ENCODE measurements around the gene IGSF9B. TPM values are rescaled to one million over a fixed set of nuclear protein-coding genes. Genes with fewer than 3 reads are reported as not detected.
"Not testable (repeated sequence)": the region's sequence is repeated elsewhere in the genome, so short reads cannot be mapped to it uniquely, and the experiment has no call there.

The IGSF9B gene
- 5.5 TPM for total RNA-seq
- long read RNA-seq, partial matches to known transcripts, result 1 of 2 reads
- long read RNA-seq, other reads (novel, unspliced or antisense), result 1 of 2 reads

- peak within 1 kb of the TSS; percentile 71 for H3K27ac ChIP-seq
- intact Hi-C loops (cut with DNase I), result no loop called here
- no peaks in the 10 kb centered on the region for H3K36me3 ChIP-seq
- peak; percentile 87 for DNase-seq
- H3K27me3 ChIP-seq (ENCODE audit: low read depth), result peaks cover 39% of the 10 kb centered on the region
- peak within 1 kb of the TSS; percentile 73 for H3K4me3 ChIP-seq
- no peaks in the 10 kb centered on the region for H3K9me3 ChIP-seq
- ATAC-seq, result peak; percentile 94 to 98
- H3K4me1 ChIP-seq, result peaks cover 15% of the 10 kb centered on the region
- no peak for TF ChIP-seq CTCF (IDR thresholded peaks at IDR 0.05)
These were observed at the start of gene IGSF9B for GRCh38 chr11:133956650-133957633. IGSF9B (minus strand) TSS chr11:133956968; CDS start chr11:133956754, 214 bp downstream.

GRCh38 chr11:134004496-134005172 is 47.9 kb upstream of the IGSF9B start:
- Histone ChIP-seq H3K27me3 (ENCODE audit: low read depth) (no peaks in the 10 kb centered on the region), H3K4me3 (no peak overlapping the region), H3K9me3 (no peaks in the 10 kb centered on the region), H3K4me1 (no peaks in the 10 kb centered on the region), H3K36me3 (no peaks in the 10 kb centered on the region), H3K27ac (no peak overlapping the region)
- no peak for TF ChIP-seq CTCF (IDR thresholded peaks at IDR 0.05)
- ATAC-seq (peak; percentile 55 to 71), DNase-seq (no peak)
- intact Hi-C loops (cut with DNase I), result no loop called here

GRCh38 chr11:134003792-134004495 is 47.2 kb upstream of the IGSF9B start:
- no peak overlapping the region for H3K4me3 ChIP-seq
- no peaks in the 10 kb centered on the region for H3K27me3 ChIP-seq (ENCODE audit: low read depth)
- H3K36me3 ChIP-seq, result no peaks in the 10 kb centered on the region
- ATAC-seq (no peak), DNase-seq (no peak)
- H3K27ac ChIP-seq, result no peak overlapping the region
- intact Hi-C loops (cut with DNase I), result no loop called here
- no peaks in the 10 kb centered on the region for H3K4me1 ChIP-seq
- no peaks in the 10 kb centered on the region for H3K9me3 ChIP-seq
- TF ChIP-seq CTCF (IDR thresholded peaks at IDR 0.05), result no peak

GRCh38 chr11:134002819-134003218 is 46.1 kb upstream of the IGSF9B start:
- intact Hi-C loops (cut with DNase I); H3K27ac ChIP-seq; ATAC-seq; H3K4me3 ChIP-seq; H3K36me3 ChIP-seq; H3K9me3 ChIP-seq; DNase-seq; H3K27me3 ChIP-seq (ENCODE audit: low read depth); H3K4me1 ChIP-seq: not testable (repeated sequence)

GRCh38 chr11:134002338-134002737 is 45.6 kb upstream of the IGSF9B start:
- peak; percentile 13 for DNase-seq
- ATAC-seq; H3K27me3 ChIP-seq (ENCODE audit: low read depth): not testable (repeated sequence)

GRCh38 chr11:134001596-134001995 is 44.8 kb upstream of the IGSF9B start:
- no peak for TF ChIP-seq CTCF (IDR thresholded peaks at IDR 0.05)
- Histone ChIP-seq H3K36me3 (no peaks in the 10 kb centered on the region), H3K4me3 (no peak overlapping the region), H3K27me3 (ENCODE audit: low read depth) (no peaks in the 10 kb centered on the region), H3K27ac (no peak overlapping the region), H3K9me3 (no peaks in the 10 kb centered on the region), H3K4me1 (no peaks in the 10 kb centered on the region)
- ATAC-seq (no peak), DNase-seq (no peak)
- intact Hi-C loops (cut with DNase I), result no loop called here

More at GRCh38 chr11:134002338-134002737, 45.6 kb upstream of the IGSF9B start:
- H3K4me1 ChIP-seq; H3K4me3 ChIP-seq; H3K36me3 ChIP-seq; intact Hi-C loops (cut with DNase I); H3K9me3 ChIP-seq; H3K27ac ChIP-seq: not testable (repeated sequence)

Measured in lower lobe of right lung (tissue), 2 donors.